Ascending aorta (tissue), 2 donors: ENCODE data around the gene STPG1. TPM values are rescaled to one million over a fixed set of nuclear protein-coding genes. Genes with fewer than 3 reads are reported as not detected.

ENCODE experiments used
- DNase-seq, 2 donors: peaks; one replicate each; pipeline ENCODE4 v3.0.0-alpha.2; 2019; ENCODE audit warnings: low spot score in 2 of 2
- H3K27ac ChIP-seq, 2 donors: fragments of 200-600 bp; sonication (generic); one replicate each; pipeline ENCODE4 v1.5.1; 2016 to 2017; ENCODE audit warnings: mild to moderate bottlenecking in 1 of 2
- H3K27me3 ChIP-seq: fragments of 200-600 bp; sonication (generic); one replicate; pipeline ENCODE4 v1.5.1; 2017
- H3K36me3 ChIP-seq, 2 donors: fragments of 200-600 bp; sonication (generic); one replicate each; pipeline ENCODE4 v1.5.1; 2016
- H3K4me1 ChIP-seq, 2 donors: fragments of 200-600 bp; sonication (generic); one replicate each; pipeline ENCODE4 v1.5.1; 2016 to 2017; ENCODE audit warnings: mild to moderate bottlenecking in 1 of 2
- H3K4me3 ChIP-seq, 2 donors: fragments of 200-600 bp; sonication (generic); one replicate each; pipeline ENCODE4 v1.5.1; 2016 to 2017; ENCODE audit warnings: mild to moderate bottlenecking in 1 of 2
- H3K9me3 ChIP-seq, 2 donors: fragments of 200-600 bp; sonication (generic); one replicate each; pipeline ENCODE4 v1.5.1; 2016
- CTCF ChIP-seq, 3 experiments: fragments of 200-600 bp in 2 of 3; fragments of 450-650 bp in 1 of 3; sonication (generic) in 2 of 3; IDR thresholded peaks; one replicate each; pipeline ENCODE4 v1.5.1; 2016 to 2019; ENCODE audit warnings: antibody characterized with exemption in 3 of 3, mild to moderate bottlenecking in 1 of 3, moderate library complexity in 1 of 3
- intact Hi-C: fragments of 100-400 bp; cut with DNase I; formaldehyde crosslinking; loops from one replicate; pipeline ENCODE4 v1.15.1; 2023
- total RNA-seq: library from RNA; depleted of rRNA; stranded (reverse); fragments of >200 nt; gene quantifications from one replicate; pipeline ENCODE4 v1.1.0, GENCODE V29; 2016

Gene STPG1
- total RNA-seq, 1 donor from 2014 or later: 11.0 TPM

- Histone ChIP-seq H3K27ac (peak overlapping the region in 1 of 2 donors; percentile 51), H3K4me3 (no peak overlapping the region), H3K9me3 (no peaks in the 10 kb centered on the region), H3K4me1 (peaks cover 0 to 2% of the 10 kb centered on the region in 2 donors), H3K36me3 (no peaks in the 10 kb centered on the region), H3K27me3 (no peaks in the 10 kb centered on the region)
- TF ChIP-seq CTCF (IDR thresholded peaks at IDR 0.05): no peak
- DNase-seq: no peak
- intact Hi-C loops: loop anchor here (5.0 kb wide), 1 partner anchor 320 kb away; no protein-coding TSS in a partner anchor
Observed at GRCh38 chr1:24392604-24392946, 21.0 kb downstream of the STPG1 start.

DNA sequence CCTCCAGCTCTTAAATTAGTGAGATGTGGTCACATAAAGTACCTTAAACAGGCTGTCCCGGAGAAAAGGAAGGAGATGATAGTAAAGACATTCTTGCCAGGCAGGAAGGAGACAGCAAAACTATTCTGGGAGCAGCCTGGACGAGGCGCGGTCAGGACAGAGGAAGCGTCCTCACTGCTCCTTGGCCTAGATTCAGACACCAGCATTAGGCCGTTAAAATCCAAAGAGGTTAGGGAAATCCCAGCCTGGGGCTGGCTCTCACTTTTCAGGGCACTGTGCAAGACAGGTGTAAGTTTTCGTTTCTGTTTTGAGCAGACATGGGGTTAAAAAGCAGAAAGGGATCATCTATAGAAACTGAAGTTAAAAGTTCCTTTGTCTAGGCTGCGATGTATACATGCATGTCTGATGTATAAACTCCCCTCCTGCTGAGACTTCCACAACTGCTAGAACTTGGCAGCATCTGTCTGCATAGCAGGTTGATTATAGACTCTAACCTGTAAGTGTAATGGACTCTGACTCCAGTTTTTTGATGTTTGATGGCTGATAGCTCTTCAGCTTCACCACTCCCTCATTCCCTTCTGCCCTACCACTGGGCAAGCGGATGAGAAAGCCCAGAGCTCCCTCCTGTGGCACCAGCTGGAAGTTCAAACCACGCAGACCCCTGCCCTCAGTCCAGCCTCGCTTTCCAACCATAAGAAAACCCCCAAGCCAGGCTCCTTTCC is 21.5 kb downstream of the STPG1 start:
- H3K27ac ChIP-seq: peak overlapping the region; percentile 51 to 75
- intact Hi-C loops: loop anchor here (1.0 to 5.0 kb wide), 2 partner anchors 193 to 320 kb away; no protein-coding TSS in a partner anchor

GRCh38 chr1:24390924-24391782 is 22.4 kb downstream of the STPG1 start:
- peak in 1 of 2 donors; percentile 87 for DNase-seq
- no peaks in the 10 kb centered on the region for H3K36me3 ChIP-seq
- intact Hi-C loops: loop anchor here (1.0 to 5.0 kb wide), 2 partner anchors 192 to 319 kb away; no protein-coding TSS in a partner anchor
- peak; percentile 82 to 98 (median 91) for TF ChIP-seq CTCF (IDR thresholded peaks at IDR 0.05)
- H3K27ac ChIP-seq: peak overlapping the region; percentile 51 to 75
- H3K27me3 ChIP-seq: no peaks in the 10 kb centered on the region
- no peaks in the 10 kb centered on the region for H3K9me3 ChIP-seq
- H3K4me3 ChIP-seq: no peak overlapping the region
- peaks cover 0 to 2% of the 10 kb centered on the region in 2 donors for H3K4me1 ChIP-seq

More for the DNA sequence above, 21.5 kb downstream of the STPG1 start:
- DNase-seq: peak in 1 of 2 donors; percentile 71
- Histone ChIP-seq H3K36me3 (no peaks in the 10 kb centered on the region), H3K27me3 (no peaks in the 10 kb centered on the region), H3K4me3 (no peak overlapping the region), H3K9me3 (no peaks in the 10 kb centered on the region), H3K4me1 (peaks cover 0 to 2% of the 10 kb centered on the region in 2 donors)
- peak; percentile 44 to 57 (median 48) for TF ChIP-seq CTCF (IDR thresholded peaks at IDR 0.05)

GRCh38 chr1:24389231-24389678 is 24.3 kb downstream of the STPG1 start:
- H3K4me3 ChIP-seq: no peak overlapping the region
- H3K27ac ChIP-seq: no peak overlapping the region
- H3K9me3 ChIP-seq: no peaks in the 10 kb centered on the region
- DNase-seq: no peak
- H3K27me3 ChIP-seq: no peaks in the 10 kb centered on the region
- no peak for TF ChIP-seq CTCF (IDR thresholded peaks at IDR 0.05)
- no peaks in the 10 kb centered on the region for H3K36me3 ChIP-seq
- H3K4me1 ChIP-seq: peaks cover 0 to 2% of the 10 kb centered on the region in 2 donors
- intact Hi-C loops: no loop called here

- no peak for DNase-seq
- Histone ChIP-seq H3K27me3 (no peaks in the 10 kb centered on the region), H3K4me3 (no peak overlapping the region), H3K4me1 (peaks cover 0 to 2% of the 10 kb centered on the region in 2 donors), H3K9me3 (no peaks in the 10 kb centered on the region), H3K36me3 (no peaks in the 10 kb centered on the region), H3K27ac (no peak overlapping the region)
- intact Hi-C loops: no loop called here
- no peak for TF ChIP-seq CTCF (IDR thresholded peaks at IDR 0.05)
Observed at GRCh38 chr1:24388331-24388885, 25.2 kb downstream of the STPG1 start.
